ENCODE results near the gene CEP135.

CEP135 gene

DNA sequence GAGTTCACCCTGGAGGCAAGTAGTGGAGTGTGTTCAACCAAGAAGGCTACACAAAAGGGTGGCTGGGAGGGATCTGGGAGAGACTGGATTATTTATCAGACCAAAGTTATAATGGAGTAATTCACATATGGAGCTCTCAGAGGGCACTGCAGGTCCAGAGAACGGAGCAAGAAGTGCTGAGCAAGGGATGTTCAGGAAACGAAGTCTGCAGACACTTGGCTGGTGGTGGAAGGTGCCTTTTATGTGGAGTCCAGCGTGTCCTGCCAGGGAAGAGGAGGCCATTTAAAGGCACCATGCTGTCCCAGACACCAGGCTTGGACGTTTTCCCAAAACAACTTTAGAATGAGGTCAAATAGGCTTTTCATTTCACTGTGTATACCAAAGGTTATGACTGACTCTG, 130.1 kb downstream of the CEP135 start:
- no peak for DNase-seq (ENCODE audit: low spot score)

GRCh38 chr4:56080384-56080783, 131.6 kb downstream of the CEP135 start:
- no peak for DNase-seq (ENCODE audit: low spot score)

DNA sequence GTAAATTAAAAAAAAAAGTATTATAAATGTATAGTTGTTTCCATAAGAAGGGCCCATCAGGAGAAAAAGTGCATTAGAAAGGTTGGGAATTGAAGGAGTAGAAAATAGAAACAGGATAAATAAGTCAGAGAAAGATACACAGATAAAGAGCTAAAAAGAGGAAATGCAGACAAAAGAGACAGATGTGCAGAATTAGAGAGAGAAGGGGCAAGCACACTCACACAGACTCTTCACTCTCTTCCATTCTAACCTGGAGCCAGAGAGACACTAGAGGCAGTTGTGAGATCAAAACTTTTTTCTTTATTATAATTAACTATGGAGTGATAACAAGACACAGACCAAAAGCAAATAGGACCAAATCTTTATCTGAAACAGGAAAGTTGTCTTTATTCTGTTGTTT, 134.1 kb downstream of the CEP135 start:
- no peak for DNase-seq (ENCODE audit: low spot score)

Data from HuH-7 (cell line).